ENCODE measurements around the gene PTGR1.
"Not testable (repeated sequence)": the region's sequence is repeated elsewhere in the genome, so short reads cannot be mapped to it uniquely, and the experiment has no call there.

Gene PTGR1

DNA sequence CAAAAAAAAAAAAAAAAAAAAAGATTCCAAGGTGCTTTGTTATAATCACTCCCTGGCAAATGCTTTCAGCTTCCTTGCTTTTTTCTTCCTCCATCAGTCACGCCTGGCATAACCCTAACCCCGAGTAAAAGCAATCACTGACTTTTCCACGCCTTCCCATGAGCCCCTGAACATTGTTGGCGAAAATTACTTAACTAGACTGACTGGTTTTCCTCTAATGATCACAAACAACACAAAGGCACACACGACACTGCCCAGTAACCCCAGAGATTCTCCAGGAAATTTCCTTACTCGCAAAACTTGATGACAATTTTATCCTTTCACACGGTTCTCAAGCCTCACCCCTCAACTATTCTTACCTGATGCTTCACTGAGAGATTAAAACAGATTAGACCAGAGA lies 11.4 kb upstream of the PTGR1 start:
- DNase-seq, result no peak

DNA sequence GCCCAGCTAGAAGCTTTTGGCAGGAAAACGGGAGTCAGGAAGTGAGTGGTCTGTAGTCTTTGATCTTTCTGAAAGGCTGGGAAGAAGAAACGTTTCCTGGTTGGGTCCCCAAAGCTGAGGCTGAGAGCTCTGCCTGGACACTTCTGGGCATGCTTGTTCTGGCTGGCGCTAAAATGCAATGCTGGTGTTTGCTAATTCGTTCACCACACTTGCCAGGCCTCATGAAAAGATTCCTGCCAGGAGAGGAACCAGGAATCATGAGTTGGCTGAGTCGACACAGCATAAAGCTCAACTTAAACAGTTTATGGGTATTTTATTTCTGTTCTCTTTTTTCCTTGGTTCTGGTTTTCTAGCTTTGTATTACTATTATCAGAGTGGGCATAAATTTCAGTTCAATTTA lies 10.7 kb upstream of the PTGR1 start:
- no peak for DNase-seq

DNA sequence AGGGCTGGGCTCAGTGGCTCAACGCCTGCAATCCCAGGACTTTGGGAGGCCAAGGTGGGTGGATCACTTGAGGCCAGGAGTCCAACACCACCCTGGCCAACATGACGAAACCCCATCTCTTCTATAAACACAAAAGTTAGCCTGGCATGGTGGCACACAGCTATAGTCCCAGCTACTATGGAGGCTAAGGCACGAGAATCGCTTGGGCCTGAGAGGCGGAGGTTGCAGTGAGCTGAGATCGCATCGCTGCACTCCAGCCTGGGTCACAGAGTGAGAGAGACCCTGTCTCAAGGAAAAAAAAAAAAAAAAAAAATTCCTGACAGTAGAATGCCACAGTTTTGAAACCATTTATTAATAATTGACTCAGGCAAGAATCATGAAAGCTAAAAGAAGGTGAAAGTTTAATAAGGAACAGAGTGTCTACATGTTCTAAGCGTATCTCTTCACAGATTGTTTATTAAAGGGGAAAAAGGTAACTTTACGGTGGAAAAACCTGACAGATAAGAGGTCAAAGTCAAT lies 5.7 kb upstream of the PTGR1 start:
- DNase-seq, result no peak

DNA sequence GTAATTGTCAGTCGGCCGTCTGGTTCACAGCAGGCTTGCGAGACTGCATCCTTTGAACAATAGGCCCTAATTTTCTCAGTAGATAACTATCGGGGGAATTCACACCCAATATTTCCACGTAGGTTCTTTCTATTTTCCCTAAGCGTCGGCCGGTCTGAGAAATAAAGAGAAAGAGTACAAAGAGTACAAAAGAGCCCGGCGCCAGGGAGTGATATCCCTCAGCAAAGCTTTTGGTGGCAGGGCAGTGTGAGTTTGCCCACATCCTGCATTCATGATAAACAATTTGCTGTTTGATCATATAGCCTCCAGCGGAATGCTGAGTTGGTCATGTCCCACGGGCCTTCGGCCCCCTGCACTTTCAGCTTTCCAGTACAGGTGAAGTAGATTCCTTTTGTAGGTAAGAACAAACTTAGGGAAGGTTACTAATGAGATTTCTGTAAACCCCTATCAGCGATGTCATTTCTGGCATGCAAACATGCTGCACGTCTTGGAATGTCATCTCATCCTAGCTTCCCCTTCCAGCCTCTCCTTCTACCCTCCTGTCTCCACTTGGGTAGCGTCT lies 4.7 kb upstream of the PTGR1 start:
- DNase-seq, result no peak

DNA sequence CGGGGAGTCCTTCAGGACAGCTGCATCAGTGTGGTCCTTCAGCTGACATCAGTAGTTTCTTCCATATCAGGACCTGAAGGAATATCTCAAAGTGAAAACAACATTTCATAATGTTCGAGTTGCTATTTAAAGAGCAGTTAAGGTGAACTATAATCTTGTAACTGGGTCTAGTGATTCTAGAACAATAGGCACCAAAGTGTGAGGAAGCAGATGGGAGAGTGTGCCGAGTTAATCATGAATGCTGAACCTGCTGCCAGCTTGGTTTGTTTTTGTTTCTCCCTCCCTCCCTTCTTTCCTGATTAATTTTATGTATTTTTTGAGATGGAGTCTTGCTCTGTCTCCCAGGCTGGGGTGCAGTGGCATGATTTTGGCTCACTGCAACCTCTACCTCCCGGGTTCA lies 3.6 kb upstream of the PTGR1 start:
- no peak for DNase-seq

DNA sequence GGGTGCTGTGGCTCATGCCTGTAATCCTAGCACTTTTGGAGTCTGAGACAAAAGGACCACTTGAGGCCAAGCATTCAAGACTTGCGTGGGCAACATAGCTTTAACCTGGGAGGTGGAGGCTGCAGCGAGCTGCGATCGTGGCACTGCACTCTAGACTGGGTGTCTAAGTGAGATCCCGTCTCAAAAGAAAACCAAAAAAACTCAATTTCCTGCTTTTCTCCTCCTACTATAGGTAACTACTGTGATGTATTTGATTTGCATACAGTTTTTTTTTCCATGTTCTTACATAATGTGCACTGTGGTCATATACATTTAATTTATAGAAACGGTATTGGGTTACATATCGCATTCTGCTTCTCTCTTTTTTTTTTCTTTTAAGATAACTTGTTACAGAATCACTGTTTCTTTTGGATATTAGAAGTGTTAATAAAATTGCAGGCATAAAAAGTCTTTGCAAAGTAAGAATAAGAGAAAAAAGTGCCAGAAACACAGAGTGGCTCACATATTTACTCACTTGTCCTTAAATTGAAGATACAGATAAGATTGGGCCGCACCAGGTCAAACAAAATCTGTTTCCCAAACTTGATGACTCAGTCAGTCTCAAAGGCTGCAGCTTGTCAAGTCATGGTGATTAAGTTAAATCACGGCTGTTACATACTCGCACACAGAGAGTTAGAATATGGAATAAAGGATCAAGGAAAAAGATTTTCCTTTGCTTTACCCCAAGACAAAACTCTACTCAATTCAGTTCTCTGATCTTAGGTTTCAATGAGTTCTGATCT lies 2.0 kb upstream of the PTGR1 start:
- peak; percentile 55 for DNase-seq

DNA sequence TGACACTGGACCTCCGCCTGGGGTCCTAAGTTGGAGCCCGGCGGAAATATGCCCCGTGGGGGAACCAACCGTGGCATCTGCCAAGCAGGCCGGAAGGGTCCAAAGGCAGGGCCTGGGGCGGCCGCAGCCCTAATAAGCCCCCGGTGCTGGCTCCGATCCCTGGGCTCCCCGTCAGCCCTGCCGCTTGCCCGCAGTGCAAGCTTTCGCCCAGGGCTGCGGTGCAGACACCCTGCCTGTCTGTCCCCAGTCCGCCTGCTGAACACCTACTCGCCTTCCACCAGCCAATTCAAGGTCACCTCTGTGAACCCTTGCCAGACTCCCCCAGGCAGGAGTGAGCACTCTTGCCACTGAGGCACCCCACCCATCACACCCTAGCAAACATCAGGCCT lies 502 bp upstream of the PTGR1 start:
- DNase-seq, result no peak

DNA sequence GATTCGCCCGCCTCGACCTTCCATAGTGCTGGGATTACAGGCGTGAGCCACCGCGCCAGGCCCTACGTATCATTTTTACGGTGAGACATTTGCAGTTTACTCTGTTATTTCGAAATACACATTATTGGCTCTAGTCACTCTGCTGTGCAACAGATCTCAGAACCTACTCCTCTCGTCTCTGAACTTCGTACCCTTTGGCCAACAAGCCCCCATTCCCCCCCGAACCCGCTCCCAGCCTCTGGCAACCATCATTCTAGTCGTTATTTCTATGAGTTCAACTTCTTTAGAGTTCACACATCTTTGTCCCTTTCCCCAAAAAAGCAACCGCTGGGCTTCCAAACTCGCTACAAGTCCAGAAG lies 735 bp downstream of the PTGR1 start:
- peak; percentile 43 for DNase-seq

DNA sequence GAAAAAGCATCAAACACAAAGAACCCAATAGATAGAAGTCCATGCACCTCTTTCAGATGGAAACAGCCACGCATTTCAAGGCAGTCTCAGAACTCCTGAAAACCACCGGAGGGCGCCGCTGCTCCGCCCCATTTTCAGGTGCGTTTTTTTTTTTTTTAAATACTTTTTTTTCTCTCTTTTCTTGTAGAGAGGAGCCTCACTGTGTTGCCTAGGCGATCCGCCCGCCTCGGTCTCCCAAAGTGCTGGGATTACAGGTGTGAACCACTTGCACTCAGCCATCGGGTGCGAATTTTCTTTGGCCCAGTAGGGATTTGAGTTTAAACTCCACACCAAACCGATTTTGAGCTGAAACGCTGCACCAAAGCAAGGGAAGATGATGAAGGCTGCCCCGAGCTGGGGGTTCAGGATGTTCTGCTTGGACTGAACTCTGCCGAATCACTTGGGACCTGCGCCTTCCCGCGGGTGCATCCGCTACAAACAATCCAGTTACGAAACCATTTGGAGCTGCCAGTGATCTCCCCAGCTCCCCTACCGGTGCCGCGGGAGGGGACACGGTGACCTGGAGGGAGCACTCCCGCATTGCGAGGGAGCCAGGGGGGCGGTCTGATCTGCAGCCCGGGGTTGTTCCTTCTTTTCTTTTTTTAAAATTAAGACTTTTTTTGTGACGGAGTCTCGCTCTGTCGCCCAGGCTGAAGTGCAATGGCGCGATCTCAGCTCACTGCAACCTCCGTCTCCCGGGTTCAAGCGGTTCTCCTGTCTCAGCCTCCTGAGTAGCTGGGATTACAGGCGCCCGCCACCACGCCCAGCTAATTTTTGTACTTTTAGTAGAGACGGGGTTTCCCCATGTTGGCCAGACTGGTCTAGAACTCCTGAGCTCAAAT lies 1.4 kb downstream of the PTGR1 start:
- peak; percentile 58 for DNase-seq

DNA sequence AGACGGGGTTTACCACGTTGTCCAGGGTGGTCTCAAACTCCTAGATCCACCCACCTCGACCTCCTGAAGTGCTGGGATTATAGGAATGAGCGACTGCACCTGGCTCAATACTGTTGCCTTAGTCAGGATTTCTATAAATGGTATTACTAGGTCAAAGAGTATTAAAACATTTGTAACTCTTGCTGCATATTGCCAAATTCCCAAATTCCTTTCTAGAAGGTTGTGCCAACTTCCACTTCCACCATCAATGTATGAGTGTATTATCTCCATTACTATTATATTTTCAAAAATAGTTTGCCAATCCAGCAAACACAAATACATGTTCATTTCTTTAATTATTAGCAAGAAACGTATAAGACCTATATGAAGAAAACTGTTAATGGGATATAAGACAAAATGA lies 10.6 kb downstream of the PTGR1 start:
- no peak for DNase-seq

DNA sequence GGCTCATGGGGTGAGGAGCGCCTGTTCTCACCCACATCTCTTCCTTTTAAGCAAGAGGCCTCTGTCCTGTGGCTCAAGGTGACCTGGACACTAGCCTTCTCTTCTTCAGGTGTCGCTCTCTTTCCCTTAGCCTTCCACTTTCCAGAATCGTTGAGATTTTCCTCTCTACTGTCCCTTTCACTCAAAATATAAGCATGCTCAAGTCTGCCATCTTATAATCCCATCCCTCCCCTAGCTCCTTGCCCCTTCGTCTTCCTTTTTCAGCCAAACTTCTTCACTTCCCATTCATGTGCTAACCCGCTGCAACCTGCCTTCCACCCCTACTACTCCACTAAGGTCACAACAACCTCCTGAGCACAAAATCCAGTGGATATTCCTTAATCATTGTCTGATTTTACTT lies 13.1 kb downstream of the PTGR1 start:
- DNase-seq, result no peak

DNA sequence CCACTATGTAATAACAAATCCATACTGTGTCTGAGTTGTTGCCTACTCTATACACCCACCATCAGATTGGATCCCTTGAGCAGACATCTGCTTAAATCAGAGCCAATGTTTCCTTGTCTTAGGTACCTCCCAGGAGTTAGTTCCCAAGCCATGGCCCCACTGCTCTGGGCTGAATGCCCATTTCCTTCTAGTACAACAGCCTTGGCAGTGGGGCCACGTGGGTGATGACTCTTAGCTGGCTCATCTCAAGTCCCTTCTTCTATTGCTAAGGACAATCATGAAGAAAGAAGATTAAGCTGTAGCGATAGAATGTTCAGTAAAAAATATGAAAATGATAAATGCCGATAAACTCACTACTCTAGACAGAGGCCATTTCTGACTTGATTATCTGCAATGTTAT lies 16.6 kb downstream of the PTGR1 start:
- DNase-seq, result no peak

DNA sequence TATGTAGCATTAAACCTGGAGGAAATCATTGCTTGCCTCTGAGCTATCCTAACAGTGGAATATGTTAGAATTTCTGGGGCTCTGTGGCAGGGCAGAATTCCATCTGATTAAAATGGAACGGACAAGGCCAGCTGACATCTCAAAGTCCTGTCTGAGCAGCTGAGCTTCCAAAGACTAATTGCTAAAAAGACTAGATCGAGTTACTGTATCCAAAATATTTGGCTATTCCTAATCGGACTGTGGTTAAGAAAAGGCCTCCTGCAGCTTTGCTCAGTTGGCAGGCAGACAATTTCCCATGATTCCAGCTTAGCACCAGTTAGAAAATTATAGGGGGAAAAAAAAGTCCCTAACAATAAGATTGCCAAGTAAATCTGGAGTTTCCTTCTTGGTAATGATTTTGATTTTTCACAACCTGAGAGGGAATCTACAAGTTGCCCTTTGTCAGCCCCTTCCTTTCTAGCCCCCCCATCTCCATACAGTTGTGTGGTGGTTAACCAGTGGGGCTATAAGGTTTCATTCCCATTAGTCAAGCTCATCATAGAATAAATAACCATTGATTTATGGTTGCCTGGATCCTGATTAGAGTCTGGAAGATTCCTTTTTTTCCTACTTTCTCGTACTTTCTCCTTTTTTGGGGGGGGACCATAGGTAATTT lies 26.4 kb downstream of the PTGR1 start:
- no peak for DNase-seq

DNA sequence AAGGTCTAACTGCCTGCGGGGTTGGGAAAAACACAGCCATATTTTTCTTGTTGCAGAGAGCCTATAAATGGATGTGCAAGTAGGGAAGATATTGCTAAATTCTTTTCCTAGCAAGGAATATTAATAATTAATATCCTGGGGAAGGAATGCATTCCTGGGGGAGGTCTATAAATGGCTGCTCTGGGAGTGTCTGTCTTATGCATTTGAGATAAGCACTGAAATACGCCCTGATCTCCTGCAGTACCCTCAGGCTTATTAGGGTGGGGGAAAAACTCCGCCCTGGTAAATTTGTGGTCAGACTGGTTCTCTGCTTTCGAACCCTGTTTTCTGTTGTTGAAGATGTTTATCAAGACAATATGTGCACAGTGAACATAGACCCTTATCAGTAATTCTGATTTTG lies 31.3 kb downstream of the PTGR1 start:
- DNase-seq, result not testable (repeated sequence)

DNA sequence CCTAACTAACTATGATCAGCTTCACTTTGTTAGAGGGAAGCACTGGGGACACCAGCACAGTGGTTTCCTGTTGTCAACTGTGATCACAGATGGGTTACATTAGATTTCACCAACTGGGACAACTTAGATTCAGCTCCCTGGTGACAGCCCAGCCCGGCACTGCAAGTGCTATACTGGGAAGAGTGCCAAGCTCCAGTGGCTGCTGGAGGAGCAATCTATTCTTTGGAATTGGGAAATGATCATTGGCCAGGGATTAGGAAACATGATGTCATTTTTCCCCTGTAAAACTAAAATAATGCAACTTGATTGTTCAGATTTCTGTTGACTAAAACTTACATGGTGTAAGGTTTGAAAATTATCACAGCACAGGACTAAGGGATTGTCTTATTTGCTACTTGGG lies 33.2 kb downstream of the PTGR1 start:
- no peak for DNase-seq

DNA sequence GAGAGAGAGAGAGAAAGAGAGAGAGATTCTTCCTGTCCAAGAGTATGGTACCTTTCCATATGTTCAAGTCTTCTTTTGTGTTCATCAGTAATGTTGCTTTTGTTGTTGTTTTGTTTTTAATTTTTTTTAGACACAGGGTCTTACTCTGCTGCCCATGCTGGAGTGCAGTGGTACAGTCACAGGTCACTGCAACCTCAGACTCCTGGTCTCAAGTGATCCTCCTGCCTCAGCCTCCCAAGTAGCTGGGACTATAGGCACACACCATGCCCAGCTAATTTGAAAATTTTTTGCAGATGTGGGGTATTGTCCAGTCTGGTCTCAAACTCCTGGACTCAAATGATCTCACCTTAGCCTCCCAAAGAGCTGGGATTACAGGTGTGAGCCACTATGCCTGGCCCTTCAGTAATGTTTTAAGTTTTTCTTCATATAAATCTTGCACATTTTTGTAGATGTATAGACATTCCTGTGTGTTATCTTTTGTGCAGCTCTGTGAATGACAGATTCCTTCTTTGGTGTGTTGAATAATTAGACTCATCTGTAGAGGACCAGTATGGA lies 38.2 kb downstream of the PTGR1 start:
- DNase-seq, result no peak

DNA sequence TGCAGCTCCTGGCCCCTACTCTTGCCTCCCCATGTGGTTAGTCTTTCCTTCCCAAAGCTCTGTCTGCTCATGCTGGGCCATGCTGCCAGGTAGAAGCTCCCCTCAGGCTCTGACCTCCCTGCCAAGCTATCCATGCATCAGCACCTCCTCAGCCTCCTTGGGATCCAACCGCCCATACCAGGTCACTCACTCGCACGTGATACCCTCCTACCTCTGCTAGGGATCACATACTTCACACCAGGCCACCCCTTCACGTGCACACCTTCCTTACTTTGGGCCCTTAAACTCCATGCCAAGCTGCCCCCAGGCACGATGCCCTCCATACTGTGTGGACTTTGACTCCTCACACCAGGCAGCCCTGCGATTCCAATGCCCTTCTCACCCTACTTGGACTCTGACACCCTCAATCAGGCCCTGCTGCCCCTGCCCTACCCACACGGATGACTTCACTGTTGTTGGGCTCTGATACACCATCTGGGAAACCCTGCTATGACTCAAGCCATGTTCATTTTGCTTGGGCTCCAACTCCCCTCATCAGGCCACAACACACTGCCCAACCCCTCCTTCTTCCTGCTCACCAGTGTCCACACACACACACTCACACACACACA lies 40.3 kb downstream of the PTGR1 start:
- no peak for DNase-seq

DNA sequence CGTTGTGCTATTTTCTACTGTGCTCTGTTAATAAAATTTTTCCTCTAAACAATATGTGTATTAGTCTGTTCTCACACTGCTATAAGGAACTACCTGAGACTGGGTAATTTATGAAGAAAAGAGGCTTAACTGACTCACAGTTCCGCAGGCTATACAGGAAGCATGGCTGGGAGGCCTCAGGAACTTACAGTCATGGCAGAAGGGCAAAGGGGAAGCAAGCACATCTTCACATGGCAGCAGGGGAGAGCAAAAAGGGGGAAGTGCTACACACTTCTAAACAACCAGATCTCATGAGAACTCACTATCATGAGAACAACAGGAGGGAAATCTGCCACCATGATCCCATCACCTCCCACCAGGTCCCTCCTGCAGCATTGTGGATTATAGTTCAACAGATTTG lies 44.0 kb downstream of the PTGR1 start:
- DNase-seq, result not testable (repeated sequence)

DNA sequence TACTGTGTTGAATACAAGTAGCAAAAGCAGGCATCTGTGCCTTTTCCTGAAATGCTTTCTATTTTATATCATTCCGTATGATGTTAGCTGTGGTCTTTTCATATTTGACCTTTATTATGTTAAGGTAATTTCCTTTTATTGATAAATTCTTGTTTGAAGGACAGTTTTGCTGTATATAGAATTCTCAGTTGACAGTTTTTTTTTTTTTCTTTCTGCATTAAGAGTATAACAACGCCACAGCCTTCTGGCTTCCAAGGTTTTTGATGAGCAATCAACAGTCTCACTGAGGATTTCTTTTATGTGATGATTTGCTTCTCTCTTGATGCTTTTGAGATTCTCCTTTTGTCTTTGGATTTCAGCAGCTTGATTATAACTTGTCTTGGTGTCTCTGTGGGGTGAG lies 50.8 kb downstream of the PTGR1 start:
- no peak for DNase-seq

DNA sequence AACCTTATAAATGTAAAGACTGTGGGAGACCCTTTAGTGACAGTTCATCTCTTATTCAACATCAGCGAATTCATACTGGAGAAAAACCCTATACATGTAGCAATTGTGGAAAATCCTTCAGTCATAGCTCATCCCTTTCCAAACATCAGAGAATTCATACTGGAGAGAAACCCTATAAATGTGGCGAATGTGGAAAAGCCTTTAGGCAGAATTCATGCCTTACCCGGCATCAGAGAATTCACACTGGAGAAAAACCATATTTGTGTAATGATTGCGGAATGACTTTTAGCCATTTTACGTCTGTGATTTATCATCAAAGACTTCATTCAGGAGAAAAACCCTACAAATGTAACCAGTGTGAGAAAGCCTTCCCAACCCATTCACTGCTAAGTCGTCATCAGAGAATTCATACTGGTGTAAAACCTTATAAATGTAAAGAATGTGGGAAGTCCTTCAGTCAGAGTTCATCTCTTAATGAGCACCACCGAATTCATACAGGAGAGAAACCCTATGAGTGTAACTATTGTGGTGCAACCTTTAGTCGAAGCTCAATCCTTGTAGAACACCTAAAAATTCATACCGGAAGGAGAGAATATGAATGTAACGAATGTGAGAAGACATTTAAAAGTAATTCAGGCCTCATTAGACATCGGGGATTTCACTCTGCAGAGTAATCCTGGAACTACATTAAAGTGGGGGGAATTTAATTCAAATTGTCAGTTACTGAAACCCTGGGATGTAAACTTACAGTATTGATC lies 56.8 kb downstream of the PTGR1 start:
- DNase-seq, result no peak

DNA sequence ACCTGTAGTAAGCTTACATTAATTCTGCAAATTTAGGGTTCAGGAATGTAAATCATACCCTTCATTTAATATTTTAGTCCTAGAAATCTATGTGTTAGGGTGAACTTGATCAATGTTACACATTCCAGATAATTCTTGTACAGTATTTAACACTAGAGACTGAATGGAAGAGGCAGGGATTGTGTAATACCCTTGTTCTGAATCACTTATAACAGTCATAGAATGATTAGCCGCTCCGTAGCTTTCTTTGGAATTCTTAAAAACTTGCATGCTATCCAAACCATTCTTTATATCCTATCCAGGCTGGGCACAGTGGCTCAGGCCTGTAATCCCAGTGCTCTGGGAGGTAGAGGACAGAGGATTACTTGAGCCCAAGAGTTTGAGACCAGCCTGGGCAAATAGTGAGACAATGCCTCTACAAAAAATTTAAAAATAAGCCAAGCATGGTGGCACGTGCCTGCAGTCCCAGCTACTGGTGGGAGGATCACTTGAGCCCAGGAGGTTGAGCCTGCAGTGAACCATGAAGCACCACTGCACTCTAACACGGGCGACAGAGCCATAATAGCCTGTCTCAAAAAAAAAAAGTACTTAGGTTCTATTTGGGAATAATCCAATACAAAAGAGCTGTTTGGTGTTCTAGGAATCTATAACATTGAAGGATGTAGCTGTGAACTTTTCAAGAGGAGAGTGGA lies 66.2 kb downstream of the PTGR1 start:
- DNase-seq, result no peak

Measured in inflammatory macrophage treated with lipopolysaccharide for 4 hours (primary cell).